Skin of body (tissue), 2 donors: ENCODE results near the gene ACP5. TPM values are rescaled to one million over a fixed set of nuclear protein-coding genes. Genes with fewer than 3 reads are reported as not detected.
A peak's percentile ranks its signal among the peaks of the same experiment; 100 is the strongest.

Experiments
- DNase-seq: peaks from one replicate; lab custom pipeline; 2025; lab: John Stamatoyannopoulos, UW
- total RNA-seq: library from RNA; depleted of rRNA; stranded (reverse); fragments of >200 nt; gene quantifications from one replicate; pipeline ENCODE4 v1.2.3, GENCODE V29; 2014

Gene ACP5
- total RNA-seq, 1 donor from 2014 or later, result 8.6 TPM

DNA sequence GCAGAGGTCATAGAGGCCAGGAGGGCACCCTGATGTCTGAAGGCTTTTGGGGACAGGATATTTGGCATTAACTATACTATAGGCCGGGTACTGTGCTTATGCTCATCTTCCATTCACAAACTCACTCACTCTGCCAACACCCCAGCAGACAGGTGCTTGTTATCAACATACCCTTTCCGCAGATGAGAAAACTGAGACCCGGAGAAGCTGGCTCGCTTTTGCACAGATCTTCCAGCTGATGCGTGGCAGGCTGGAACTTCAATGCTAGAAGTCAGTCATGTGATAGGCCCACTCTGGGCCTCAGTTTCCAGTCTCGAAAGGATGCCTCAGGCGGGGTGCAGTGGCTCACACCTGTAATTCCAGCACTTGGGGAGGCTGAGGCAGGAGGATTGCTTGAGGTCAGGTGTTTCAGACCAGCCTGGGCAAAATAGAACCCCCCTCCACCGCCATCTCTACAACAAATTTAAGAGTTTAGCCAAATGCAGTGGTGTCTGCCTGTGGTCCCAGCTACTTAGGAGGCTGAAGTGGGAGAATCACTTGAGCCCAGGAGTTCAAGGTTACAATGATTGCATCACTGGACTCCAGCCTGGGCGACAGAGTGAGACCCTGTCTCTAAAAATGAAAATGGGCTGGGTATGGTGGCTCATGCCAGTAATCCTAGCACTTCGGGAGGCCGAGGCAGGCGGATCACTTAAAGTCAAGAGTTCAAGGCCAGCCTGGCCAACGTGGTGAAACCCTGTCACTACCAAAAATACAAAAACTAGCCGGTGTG, 29.3 kb downstream of the ACP5 start:
- no peak for DNase-seq

DNA sequence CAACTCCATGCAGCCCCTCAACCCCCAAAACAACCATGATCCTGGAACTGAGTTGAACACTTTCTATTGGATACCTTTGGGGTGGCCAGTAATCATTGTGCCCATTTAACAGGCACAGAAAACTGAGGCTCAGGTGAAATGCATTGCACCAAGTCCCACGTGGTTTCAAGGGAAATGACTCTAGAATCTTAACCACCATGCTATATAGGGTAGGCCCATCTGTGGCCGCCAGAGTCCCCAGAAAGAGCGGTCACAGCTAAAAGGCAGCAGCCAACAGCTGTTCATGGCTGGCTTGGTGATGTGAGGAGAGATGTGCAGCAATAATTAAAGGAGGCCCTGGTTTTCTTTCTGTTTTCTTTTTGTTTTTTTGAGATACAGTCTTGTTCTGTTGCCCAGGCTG, 36.2 kb downstream of the ACP5 start:
- DNase-seq, result no peak

DNA sequence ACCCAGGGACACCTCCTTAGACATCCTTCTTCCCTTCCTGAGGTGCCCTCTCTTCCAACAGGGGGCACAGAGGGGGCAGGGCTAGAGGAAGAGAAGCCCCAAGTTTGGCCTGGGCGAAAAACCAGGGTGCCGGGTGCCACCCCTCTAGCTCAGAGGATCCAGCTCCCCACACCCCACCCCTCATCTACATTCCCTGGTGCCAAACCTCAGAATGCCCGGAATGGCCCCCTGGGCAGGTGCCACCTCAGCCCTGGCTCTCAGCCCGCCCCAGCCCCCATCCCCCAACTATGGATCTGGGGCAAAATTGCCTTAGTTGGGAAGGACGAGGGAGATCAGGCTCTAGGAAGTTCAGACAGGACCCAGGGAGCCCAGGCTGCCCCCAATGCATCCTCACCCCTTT, 36.8 kb downstream of the ACP5 start:
- DNase-seq, result no peak

DNA sequence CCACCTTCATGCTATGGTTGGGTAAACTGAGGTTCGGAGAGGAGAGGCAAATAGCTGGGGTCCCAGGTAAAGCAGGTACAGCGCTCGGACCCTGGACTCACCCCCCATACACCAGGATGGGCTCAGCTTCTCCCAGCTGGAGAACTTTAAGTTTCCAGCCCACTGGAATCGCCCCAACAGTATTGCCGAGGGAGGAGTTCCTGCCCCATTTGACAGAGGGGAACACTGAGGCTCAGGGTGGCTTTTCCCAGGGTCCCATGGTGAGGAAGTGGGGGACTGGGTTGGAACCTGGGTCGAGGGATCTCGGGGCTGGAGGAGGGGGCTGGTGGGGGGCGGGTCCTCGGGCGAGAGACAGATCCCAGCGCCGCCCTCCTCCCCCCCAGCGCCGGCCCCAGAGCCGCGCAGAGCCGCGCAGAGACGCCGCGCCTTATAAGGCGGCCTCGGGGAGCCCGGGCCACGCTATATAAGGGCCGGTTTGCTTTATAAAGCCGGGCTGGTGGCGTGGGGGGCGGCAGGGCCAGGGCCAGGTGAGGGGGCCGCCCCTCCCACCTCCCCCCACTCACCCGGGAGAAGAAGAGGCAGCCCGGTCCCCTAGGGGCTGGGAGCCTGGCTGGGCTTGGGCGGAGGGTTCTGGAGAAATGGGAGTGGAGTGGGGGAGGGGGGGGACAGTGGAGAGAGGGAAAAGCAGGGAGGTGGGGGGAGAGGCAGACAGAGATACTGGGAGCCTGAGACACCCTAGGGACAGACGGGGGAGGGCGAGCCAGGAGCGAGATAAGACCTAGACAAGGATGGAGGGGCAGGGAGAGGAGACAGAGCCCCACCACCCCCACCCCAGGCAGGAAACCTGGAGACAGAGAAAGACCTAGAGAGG, 37.7 kb downstream of the ACP5 start:
- no peak for DNase-seq

DNA sequence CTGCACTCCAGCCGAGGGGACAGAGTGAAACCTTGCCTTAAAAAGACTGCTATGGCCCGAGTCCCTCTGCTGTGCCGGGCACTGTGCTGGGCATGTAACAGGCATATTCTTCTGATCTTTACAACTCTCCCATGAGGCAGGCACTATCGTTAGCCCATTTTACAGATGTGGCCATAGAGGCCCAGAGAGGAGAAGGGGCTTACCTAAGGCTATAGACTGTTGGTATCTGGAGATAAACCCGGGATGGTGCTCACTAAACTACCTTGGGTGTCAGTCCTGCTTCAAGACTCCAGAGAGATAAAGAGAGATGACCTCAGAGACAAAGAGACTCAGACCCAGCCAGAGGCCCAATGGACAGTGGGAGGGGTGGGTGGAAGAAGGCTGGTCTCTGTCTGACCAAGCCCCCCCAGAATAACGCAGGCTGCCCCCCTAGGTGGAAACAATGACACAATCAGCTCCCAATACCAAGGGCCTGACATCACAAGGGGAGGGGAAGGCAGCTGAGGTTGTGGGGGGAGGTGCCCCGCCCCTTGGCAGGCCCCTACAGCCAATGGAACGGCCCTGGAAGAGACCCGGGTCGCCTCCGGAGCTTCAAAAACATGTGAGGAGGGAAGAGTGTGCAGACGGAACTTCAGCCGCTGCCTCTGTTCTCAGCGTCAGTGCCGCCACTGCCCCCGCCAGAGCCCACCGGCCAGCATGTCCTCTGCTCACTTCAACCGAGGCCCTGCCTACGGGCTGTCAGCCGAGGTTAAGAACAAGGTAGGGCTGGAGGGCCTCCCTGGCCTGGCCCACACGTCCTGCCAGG, 39.0 kb downstream of the ACP5 start, which contains the start of gene CNN1:
CNN1 (plus strand) TSS at position 620 of the 805 bp plus-strand sequence; CDS start at position 697, 77 bp downstream.
- DNase-seq, result peak; percentile 38

DNA sequence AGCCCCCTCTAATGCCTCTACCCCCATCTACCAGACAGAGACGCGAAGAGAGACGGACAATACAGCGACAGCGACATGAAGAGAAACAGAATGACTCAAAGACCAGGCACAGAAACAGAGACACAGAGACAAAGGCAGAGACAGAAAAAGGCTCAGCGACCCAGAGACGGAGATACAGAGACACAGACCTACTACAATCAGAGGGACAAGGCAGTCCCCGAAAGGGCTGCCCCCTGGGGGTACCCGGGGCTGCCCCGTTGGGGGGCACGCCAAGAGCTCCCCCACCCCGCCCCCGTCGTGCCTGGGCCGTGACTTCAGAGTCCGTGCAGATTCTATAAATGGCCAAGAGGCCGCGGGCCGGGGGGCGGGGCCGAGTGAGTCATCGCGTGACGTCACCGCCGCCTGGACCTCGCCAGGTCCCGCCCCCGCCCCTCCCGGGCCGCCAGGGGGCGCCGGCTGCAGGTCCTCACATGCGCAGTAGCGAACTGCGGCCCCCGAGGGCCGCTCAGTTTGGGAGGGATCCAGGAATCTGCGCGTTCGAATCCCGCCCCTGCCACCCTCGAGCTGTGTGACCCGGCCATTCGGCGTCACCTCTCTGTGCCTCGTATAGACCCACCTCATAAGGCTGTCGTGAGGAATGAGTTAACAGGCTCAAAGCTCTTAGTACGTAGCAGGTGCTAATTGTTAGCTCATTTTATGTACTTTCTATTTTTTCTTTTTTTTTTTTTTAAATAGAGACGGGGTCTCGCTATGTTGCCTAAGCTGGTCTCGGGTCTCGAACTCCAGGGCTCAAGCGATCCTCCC, 41.5 kb downstream of the ACP5 start:
- peak; percentile 36 for DNase-seq

DNA sequence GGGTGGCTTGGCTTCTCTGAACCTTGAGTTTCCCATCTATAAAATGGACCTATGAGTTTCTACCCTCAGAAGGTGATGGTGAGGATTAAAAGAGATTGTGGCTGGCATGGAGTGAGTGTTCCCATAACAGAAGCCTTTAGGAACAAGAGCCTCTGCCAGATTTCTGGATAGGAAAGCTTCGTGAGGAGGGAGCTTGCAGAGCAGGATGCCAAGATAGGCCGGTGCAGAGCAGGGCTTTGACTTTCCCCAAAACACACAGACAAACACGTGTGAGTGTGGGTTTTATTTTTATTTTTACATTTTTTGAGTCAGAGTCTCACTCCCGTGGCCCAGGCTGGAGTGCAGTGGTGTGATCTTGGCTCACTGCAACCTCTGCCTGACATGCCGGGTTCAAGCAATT, 42.5 kb downstream of the ACP5 start:
- no peak for DNase-seq

DNA sequence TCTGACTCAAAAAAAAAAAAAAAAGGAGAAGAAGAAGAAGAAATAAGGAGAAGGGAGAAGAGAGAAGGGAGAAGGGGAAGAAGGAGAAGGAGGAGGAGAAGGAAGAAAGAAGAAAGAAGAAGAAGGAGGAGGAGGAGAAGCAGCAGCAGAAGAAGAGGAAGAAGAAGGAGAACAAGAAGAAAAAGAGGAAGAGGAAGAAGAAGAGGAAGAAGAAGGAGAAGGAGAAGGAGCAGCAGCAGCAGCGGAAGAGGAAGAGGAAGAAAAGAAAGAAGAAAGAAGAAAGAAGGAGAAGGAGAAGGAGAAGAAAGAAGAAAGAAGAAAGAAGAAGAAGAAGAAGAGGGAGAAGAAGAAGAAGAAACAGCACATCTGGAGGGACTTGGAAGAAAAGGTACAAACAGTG, 42.9 kb downstream of the ACP5 start:
- DNase-seq, result no peak

DNA sequence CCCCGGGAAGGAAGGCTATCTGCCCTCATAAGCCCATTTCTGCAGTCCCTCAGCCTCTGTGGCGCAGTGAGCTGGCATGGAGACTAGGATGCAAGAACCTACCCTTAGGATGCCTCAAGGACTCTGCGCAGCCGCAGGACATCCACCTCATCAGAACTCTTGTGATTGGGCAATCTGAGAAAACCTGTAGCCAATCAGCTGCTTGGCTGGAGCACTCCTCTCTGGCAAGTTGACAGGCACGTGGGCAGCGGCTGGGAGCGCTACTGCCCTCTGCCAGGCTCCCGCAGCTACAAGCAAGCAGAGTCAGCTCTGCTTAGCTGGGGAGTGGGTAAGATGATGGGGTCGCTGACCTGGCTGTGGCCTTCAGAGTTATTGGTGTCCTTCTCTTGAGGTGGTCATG, 47.0 kb downstream of the ACP5 start:
- DNase-seq, result peak; percentile 16

DNA sequence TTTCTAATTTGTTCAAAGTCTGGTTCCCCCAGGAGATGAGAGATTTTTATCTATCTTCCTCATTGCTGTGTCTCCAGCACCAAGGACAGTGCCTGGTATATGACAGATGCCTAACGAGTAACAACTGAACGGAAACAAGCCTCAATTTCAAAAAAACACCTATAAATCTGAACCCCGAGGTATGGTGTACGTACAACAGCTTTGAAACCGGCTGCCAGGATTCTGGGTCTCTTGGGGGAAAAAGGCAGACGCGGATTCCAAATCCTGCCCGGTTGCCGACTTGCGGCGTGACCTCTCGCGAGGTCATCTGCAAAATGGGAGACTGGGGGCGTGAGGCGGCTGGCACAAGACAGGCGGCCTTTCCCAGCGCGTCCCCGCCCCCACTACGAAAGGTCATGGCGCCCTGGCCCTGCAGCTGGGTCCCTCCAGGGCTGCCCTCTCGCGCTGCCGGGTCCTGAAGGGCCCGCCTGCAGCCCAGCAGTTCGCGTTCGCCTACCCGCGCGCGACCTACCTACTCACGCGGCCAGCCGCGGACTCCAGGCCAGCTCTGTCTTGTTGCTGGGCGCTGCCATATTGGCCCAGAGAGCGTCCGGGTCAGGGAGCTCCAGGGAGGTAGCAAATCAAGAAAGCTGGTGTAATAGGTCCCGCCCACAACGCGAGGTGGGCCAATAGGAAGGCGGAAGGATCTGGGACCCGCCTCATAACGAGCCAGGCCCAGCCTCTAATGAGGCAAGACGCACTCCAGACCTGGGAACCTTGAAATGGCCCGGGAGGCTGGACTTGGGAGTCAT, 48.7 kb downstream of the ACP5 start, which contains the start of gene ECSIT:
ECSIT (minus strand) TSS at position 584 of the 791 bp plus-strand sequence. CDS start 9,964 bp downstream, outside the sequence.
- peak; percentile 95 for DNase-seq

Other genes with a start within 250 kb of the ACP5 start
- gene RAB3D, start 238.0 kb downstream of the ACP5 start, total RNA-seq, result 29.7 TPM
- gene TMEM205, start 231.4 kb downstream of the ACP5 start, total RNA-seq, result 35.3 TPM
- gene CCDC159, start 231.1 kb downstream of the ACP5 start, total RNA-seq, result 12.4 TPM
- gene PLPPR2, start 222.2 kb downstream of the ACP5 start, total RNA-seq, result 5.7 TPM
- 0.30 TPM for gene SWSAP1, start 203.0 kb downstream of the ACP5 start, total RNA-seq
- 3.6 TPM for gene EPOR, start 193.3 kb downstream of the ACP5 start, total RNA-seq
- gene RGL3, start 158.3 kb downstream of the ACP5 start, total RNA-seq, result 1.8 TPM
- gene ODAD3, start 142.5 kb downstream of the ACP5 start, total RNA-seq, result 0.20 TPM
- 62.4 TPM for gene PRKCSH, start 142.0 kb downstream of the ACP5 start, total RNA-seq
- 0.20 TPM for gene ELAVL3, start 96.6 kb downstream of the ACP5 start, total RNA-seq
- gene ZNF653, start 71.8 kb downstream of the ACP5 start, total RNA-seq, result 3.5 TPM
- gene ECSIT, start 48.5 kb downstream of the ACP5 start, total RNA-seq, result 24.4 TPM
- 10.8 TPM for gene CNN1, start 38.8 kb downstream of the ACP5 start, total RNA-seq
- gene ELOF1, start 18.4 kb downstream of the ACP5 start, total RNA-seq, result 13.1 TPM
- gene ZNF627, start 19.8 kb upstream of the ACP5 start, total RNA-seq, result 29.2 TPM
- gene ZNF823, start 161.3 kb upstream of the ACP5 start, total RNA-seq, result 18.0 TPM
- 19.5 TPM for gene ZNF441, start 189.4 kb upstream of the ACP5 start, total RNA-seq
- gene ZNF491, start 220.9 kb upstream of the ACP5 start, total RNA-seq, result 3.8 TPM
- gene ZNF440, start 236.6 kb upstream of the ACP5 start, total RNA-seq, result 16.8 TPM